HepG2 (cell line): ENCODE measurements around the gene SYT1. TPM values are rescaled to one million over a fixed set of nuclear protein-coding genes. Genes with fewer than 3 reads are reported as not detected.

Experiments
- ATAC-seq: fragments of 200-7000 bp; cut with Tn5 transposase; 3 replicates; pipeline ENCODE4 v1.9.1; 2020; ENCODE audit warnings: mild to moderate bottlenecking, moderate library complexity
- BruUV-seq: library from RNA; stranded (reverse); fragments of 400-500 nt; replicated peaks from 2 replicates; lab custom pipeline; 2021; lab: Mats Ljungman, UMichigan
- CTCF ChIA-PET: fragments of 300-600 bp; formaldehyde crosslinking; extraction: SDS; loops from one replicate; lab custom pipeline; 2021; ENCODE audit warnings: low total read pairs, inconsistent platforms, low intra/inter-chr PET ratio; lab: Yijun Ruan, JAX
- POLR2A ChIA-PET: fragments of 350-600 bp; sonication (Branson Sonifier 250); formaldehyde crosslinking; loops from one replicate; lab custom pipeline; 2020; ENCODE audit warnings: antibody characterized with exemption, inconsistent platforms; lab: Yijun Ruan, JAX
- DNase-seq: peaks from one replicate; pipeline ENCODE4 v3.0.0-alpha.2; 2015; ENCODE audit warnings: low spot score
- FAIRE-seq: peaks from 3 replicates; lab custom pipeline; 2011; peaks lifted over from hg19 to GRCh38; lab: Jason Lieb, UNC
- H2AFZ ChIP-seq: one replicate; pipeline ENCODE4 v1.6.1; 2011; ENCODE audit warnings: low read length, inconsistent platforms
- H3K27ac ChIP-seq: fragments of 300-600 bp; 3 replicates; pipeline ENCODE4 v1.8.0; 2011; ENCODE audit warnings: mixed run types, mild to moderate bottlenecking, mixed read lengths, low read length, inconsistent platforms; ENCODE audit not compliant: insufficient read depth; ENCODE audit errors: extremely low read length
- H3K27me3 ChIP-seq, 2 experiments: fragments of 200-600 bp in 1 of 2; 2 replicates in 1 of 2; 3 replicates in 1 of 2; pipeline versions ENCODE4 v1.6.0 to v1.8.0; 2011; ENCODE audit warnings: low read length in 2 of 2, mild to moderate bottlenecking in 2 of 2, moderate library complexity in 2 of 2, inconsistent platforms in 1 of 2; ENCODE audit not compliant: insufficient read depth in 2 of 2, control insufficient read depth in 1 of 2
- H3K36me3 ChIP-seq, 2 experiments: fragments of 200-600 bp in 1 of 2; replicated peaks in 1 of 2; 2 replicates in 1 of 2; 3 replicates in 1 of 2; pipeline versions ENCODE4 v1.5.1 to v1.8.0; 2011; ENCODE audit warnings: low read length in 2 of 2, inconsistent platforms in 1 of 2; ENCODE audit not compliant: insufficient read depth in 2 of 2, control insufficient read depth in 1 of 2
- H3K4me1 ChIP-seq: 2 replicates; pipeline ENCODE4 v1.5.1; 2012; ENCODE audit warnings: low read length, inconsistent platforms; ENCODE audit not compliant: insufficient read depth
- H3K4me2 ChIP-seq: 2 replicates; pipeline ENCODE4 v1.6.0; 2011; ENCODE audit warnings: low read depth, low read length, inconsistent platforms
- H3K4me3 ChIP-seq, 3 experiments: fragments of 200-600 bp in 1 of 3; sonication (generic), shearing (Covaris generic) in 1 of 3; replicated peaks in 1 of 3; 2 replicates each; pipeline ENCODE4 v1.5.1; 2011 to 2016; ENCODE audit warnings: low read length in 3 of 3, inconsistent platforms in 2 of 3, low read depth in 2 of 3, mild to moderate bottlenecking in 2 of 3, control low read depth in 1 of 3, mixed read lengths in 1 of 3; ENCODE audit not compliant: insufficient read depth in 1 of 3
- H3K79me2 ChIP-seq: one replicate; pipeline ENCODE4 v1.6.1; 2011; ENCODE audit warnings: low read length, inconsistent platforms; ENCODE audit not compliant: insufficient read depth
- H3K9ac ChIP-seq: 2 replicates; pipeline ENCODE4 v1.6.0; 2011; ENCODE audit warnings: mild to moderate bottlenecking, low read depth, low read length, inconsistent platforms; ENCODE audit not compliant: insufficient read depth
- H3K9me3 ChIP-seq: 2 replicates; pipeline ENCODE4 v1.5.1; 2012; ENCODE audit warnings: mild to moderate bottlenecking, low read length
- H4K20me1 ChIP-seq: 2 replicates; pipeline ENCODE4 v1.6.0; 2011; ENCODE audit warnings: inconsistent platforms, mild to moderate bottlenecking, low read length, moderate library complexity; ENCODE audit not compliant: insufficient read depth
- CBFB ChIP-seq: sonication (generic); formaldehyde crosslinking; IDR thresholded peaks from 2 replicates; pipeline ENCODE4 v1.4.0; 2020; ENCODE audit warnings: missing genetic modification reagents
- CENPBD1 ChIP-seq: sonication (generic); formaldehyde crosslinking; IDR thresholded peaks from 2 replicates; pipeline ENCODE4 v1.8.0; 2022; ENCODE audit warnings: missing genetic modification reagents, low read depth, mild to moderate bottlenecking, borderline replicate concordance
- TARDBP ChIP-seq: sonication (generic); formaldehyde crosslinking; IDR thresholded peaks from 2 replicates; pipeline ENCODE4 v1.8.0; 2022; ENCODE audit warnings: mild to moderate bottlenecking, missing genetic modification reagents
- ZBTB14 ChIP-seq: sonication (generic); formaldehyde crosslinking; IDR thresholded peaks from 2 replicates; pipeline ENCODE4 v1.4.0; 2020; ENCODE audit warnings: missing genetic modification reagents
- ZNF280D ChIP-seq: sonication (generic); formaldehyde crosslinking; IDR thresholded peaks from 2 replicates; pipeline ENCODE4 v1.5.1; 2020; ENCODE audit warnings: mild to moderate bottlenecking, missing genetic modification reagents
- ZNF790 ChIP-seq: sonication (generic); formaldehyde crosslinking; IDR thresholded peaks from 2 replicates; pipeline ENCODE4 v1.8.0; 2022; ENCODE audit warnings: missing genetic modification reagents, mild to moderate bottlenecking, borderline replicate concordance
- WGBS: methylation state at CpG from one replicate; pipeline ENCODE4 v1.1.6; 2017; ENCODE audit warnings: low lambda C conversion rate; 5-methylcytosine and 5-hydroxymethylcytosine counted together
- in situ Hi-C: cut with HindIII; loops from 2 replicates; pipeline ENCODE4 v1.10.0; 2017; ENCODE audit warnings: low pct_unique_long_range_greater_than_20kb; ENCODE audit not compliant: extremely low pct_ligation_motif_present
- intact Hi-C: fragments of 100-400 bp; cut with micrococcal nuclease; formaldehyde crosslinking; loops from one replicate; pipeline ENCODE4 v1.10.0; 2022; ENCODE audit not compliant: unreplicated experiment
- polyA plus RNA-seq, 8 experiments: library from polyadenylated mRNA; depleted of rRNA in 3 of 8; stranded (reverse) in 7 of 8; unstranded in 1 of 8; fragments of >200 nt; fragmentation: Illumina TruSeq in 4 of 8; extraction: Trizol in 4 of 8; gene quantifications; 2 replicates each; pipeline versions ENCODE4 v1.2.1 to v1.2.3, GENCODE V29; 2011 to 2016; ENCODE audit warnings: low read depth in 4 of 8, missing spikeins in 1 of 8, mixed read lengths in 1 of 8; ENCODE audit not compliant: insufficient read depth in 1 of 8
- total RNA-seq, 5 experiments: library from RNA; depleted of rRNA; stranded (reverse); fragments of >200 nt; fragmentation: Illumina TruSeq; extraction: Trizol; gene quantifications; 2 replicates each; pipeline ENCODE4 v1.2.3, GENCODE V29; 2016; ENCODE audit warnings: low read depth in 1 of 5
- TF ChIP-seq, protein P1 (sequence below): sonication (generic); formaldehyde crosslinking; IDR thresholded peaks from 2 replicates; pipeline ENCODE4 v1.8.1; 2023; ENCODE audit warnings: mild to moderate bottlenecking, inconsistent platforms, moderate library complexity, missing genetic modification reagents, borderline replicate concordance
- TF ChIP-seq, protein P2 (sequence below): sonication (generic); formaldehyde crosslinking; IDR thresholded peaks from one replicate; pipeline ENCODE4 v1.5.1; 2020; ENCODE audit warnings: mild to moderate bottlenecking, missing genetic modification reagents; ENCODE audit errors: not compliant biosample characterization

Gene SYT1
- total and polyA plus RNA-seq, 2 of the 13 experiments (the other 11 are each of a cell fraction or from before 2014, with no cell fraction given) = not detected

DNA sequence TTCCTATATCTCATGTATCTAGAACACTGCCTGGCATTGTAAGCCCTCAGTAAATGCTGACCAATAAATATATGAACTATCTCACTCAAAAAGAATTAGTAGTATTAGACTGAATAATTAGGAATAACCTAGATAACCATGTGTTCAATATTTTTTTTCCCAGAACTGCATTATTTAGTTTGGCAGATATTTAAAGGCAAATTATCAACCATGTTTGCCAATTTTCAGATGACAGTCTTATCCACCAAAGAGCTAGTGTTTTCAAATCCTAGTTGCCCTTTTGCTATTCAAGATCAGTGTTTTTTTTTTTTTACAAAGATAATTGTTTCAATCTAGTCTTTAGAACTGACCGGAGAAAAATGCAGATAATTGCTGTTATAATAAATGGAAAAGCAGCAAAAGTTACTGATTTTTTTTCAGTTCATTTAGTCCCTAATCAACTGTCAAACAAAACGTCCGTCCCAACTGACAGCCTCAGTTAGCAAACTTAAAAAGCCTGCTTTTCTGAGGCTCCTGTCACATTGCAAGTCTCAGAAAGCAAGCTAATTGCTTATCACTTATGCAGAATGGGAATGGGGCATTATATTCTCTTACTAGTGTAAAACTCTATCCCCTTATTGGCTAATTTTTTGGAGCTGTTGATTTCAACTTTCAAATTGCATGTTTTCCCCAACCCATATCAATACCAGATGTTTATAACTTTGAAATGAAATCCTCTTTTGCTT lies 623.0 kb downstream of the SYT1 start:
- H3K9ac ChIP-seq = no peak overlapping the region
- ChIA-PET POLR2A (no interaction called here), CTCF (no interaction called here)
- no peak for DNase-seq
- no peak overlapping the region for H3K27ac ChIP-seq
- H3K4me2 ChIP-seq = no peak overlapping the region
- no peak for TF ChIP-seq TARDBP
- TF ChIP-seq ZNF790 (CRISPR knock-in tag) = no peak
- TF ChIP-seq ZNF280D (CRISPR knock-in tag) = no peak
- TF ChIP-seq, protein P1, sequence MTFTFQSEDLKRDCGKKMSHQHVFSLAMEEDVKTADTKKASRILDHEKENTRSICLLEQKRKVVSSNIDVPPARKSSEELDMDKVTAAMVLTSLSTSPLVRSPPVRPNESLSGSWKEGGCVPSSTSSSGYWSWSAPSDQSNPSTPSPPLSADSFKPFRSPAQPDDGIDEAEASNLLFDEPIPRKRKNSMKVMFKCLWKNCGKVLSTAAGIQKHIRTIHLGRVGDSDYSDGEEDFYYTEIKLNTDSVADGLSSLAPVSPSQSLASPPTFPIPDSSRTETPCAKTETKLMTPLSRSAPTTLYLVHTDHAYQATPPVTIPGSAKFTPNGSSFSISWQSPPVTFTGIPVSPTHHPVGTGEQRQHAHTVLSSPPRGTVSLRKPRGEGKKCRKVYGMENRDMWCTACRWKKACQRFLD (CRISPR knock-in tag) = no peak
- no peak for TF ChIP-seq ZBTB14 (CRISPR knock-in tag)
- TF ChIP-seq, protein P2, sequence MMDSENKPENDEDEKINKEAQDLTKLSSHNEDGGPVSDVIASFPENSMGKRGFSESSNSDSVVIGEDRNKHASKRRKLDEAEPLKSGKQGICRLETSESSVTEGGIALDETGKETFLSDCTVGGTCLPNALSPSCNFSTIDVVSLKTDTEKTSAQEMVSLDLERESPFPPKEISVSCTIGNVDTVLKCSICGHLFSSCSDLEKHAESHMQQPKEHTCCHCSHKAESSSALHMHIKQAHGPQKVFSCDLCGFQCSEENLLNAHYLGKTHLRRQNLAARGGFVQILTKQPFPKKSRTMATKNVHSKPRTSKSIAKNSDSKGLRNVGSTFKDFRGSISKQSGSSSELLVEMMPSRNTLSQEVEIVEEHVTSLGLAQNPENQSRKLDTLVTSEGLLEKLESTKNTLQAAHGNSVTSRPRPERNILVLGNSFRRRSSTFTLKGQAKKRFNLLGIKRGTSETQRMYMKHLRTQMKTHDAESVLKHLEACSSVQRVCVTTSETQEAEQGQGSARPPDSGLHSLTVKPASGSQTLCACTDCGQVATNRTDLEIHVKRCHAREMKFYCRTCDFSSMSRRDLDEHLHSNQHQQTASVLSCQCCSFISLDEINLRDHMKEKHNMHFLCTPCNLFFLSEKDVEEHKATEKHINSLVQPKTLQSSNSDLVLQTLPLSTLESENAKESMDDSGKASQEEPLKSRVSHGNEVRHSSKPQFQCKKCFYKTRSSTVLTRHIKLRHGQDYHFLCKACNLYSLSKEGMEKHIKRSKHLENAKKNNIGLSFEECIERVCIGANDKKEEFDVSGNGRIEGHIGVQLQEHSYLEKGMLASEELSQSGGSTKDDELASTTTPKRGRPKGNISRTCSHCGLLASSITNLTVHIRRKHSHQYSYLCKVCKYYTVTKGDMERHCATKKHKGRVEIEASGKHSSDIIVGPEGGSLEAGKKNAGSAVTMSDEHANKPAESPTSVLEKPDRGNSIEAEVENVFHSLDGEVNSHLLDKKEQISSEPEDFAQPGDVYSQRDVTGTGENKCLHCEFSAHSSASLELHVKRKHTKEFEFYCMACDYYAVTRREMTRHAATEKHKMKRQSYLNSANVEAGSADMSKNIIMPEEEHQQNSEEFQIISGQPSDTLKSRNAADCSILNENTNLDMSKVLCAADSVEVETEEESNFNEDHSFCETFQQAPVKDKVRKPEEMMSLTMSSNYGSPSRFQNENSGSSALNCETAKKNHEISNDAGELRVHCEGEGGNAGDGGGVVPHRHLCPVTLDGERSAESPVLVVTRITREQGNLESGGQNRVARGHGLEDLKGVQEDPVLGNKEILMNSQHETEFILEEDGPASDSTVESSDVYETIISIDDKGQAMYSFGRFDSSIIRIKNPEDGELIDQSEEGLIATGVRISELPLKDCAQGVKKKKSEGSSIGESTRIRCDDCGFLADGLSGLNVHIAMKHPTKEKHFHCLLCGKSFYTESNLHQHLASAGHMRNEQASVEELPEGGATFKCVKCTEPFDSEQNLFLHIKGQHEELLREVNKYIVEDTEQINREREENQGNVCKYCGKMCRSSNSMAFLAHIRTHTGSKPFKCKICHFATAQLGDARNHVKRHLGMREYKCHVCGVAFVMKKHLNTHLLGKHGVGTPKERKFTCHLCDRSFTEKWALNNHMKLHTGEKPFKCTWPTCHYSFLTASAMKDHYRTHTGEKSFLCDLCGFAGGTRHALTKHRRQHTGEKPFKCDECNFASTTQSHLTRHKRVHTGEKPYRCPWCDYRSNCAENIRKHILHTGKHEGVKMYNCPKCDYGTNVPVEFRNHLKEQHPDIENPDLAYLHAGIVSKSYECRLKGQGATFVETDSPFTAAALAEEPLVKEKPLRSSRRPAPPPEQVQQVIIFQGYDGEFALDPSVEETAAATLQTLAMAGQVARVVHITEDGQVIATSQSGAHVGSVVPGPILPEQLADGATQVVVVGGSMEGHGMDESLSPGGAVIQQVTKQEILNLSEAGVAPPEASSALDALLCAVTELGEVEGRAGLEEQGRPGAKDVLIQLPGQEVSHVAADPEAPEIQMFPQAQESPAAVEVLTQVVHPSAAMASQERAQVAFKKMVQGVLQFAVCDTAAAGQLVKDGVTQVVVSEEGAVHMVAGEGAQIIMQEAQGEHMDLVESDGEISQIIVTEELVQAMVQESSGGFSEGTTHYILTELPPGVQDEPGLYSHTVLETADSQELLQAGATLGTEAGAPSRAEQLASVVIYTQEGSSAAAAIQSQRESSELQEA = no peak
- TF ChIP-seq CENPBD1 (CRISPR knock-in tag) = no peak
- no peak for TF ChIP-seq CBFB (CRISPR knock-in tag)
- no peak overlapping the region for H3K4me3 ChIP-seq
- no TSS peak for BruUV-seq
- H3K79me2 ChIP-seq = no peaks in the 10 kb centered on the region
- no peaks in the 10 kb centered on the region for H3K9me3 ChIP-seq
- WGBS = 52% methylated on average over 3 of the region's 3 CpGs
- peaks cover 10% of the 10 kb centered on the region; the same call in 1 of the 2 replicates for H3K4me1 ChIP-seq
- H2AFZ ChIP-seq = no peak overlapping the region
- no peaks in the 10 kb centered on the region for H3K27me3 ChIP-seq
- no peak for ATAC-seq
- H3K36me3 ChIP-seq = no peaks in the 10 kb centered on the region
- H4K20me1 ChIP-seq = no peaks in the 10 kb centered on the region
- intact Hi-C loops = no loop called here
- FAIRE-seq = no peak
- in situ Hi-C loops = no loop called here
